Measurements from ENCODE around the gene ACOT12.

The ACOT12 gene

DNA sequence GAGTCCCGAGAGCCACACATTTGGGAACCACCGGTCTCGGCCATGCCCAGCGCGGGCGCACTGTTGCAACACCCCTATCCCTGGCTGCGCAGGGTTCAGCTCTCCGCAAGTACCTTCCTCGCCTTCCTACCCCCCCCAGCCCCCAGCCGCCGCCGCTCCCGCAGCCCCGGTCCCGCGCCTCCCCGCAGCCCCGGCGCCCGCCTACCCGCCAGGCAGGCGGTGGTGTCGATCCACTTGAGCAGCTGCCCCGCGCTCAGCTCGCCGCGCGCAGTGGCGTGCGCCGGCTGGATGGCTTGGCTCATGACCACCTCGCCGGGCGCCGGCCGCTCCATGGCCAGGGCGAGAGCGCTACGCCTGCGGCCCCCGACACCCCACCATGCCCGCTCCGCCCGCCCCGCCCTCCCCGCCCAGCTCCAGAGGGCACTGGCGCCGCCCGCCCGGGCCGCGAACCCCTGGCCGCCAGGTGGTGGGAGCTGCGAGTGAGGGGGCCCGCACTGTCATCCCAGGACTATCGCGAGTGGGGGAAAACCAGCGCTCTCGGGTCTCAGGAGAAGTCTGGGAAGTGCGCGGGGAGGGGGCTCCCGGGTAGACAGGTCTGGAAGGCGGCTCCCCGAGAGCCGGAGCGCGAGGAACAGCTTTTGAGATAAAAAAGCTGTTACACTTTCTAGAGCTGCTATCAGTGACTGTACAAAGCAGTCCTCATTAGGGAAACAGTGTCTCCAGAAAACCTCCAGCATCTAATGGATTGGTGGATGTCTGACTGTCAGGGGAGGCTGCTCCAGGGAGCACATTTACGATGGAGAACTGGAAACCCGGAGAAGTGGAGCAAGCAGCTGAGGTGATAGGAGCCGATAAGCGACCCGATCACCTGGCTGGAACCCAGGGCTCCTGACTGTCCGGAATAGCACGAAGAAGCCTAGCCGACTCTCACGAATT is at the start of gene ACOT12:
Gene ACOT12 (minus strand): TSS at position 352 of the 936 bp plus-strand sequence. CDS start 20 bp downstream, at position 332.
- no peak for DNase-seq

DNA sequence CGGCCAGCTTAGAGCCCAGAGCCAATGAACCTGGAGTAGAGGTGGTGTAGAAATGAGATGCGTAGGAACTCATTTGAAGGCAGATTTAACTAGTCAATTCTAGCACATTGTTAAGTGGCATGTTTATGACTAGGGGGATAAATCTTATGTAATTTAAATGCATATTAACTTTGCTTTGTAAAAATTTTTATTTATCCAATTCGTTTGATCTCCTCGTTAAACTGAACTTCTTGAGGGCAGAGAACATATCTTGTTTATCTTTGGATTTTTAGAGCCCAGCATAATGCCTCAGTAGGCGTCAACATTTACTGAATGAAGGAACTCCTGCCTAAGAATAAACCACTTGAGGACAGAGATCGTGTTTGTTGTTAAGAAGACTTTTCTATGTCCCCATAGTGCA is 41.1 kb upstream of the ACOT12 start:
- Histone ChIP-seq H3K9me3 (no peaks in the 10 kb centered on the region), H3K27ac (no peak overlapping the region), H3K4me3 (no peak overlapping the region), H3K4me1 (no peaks in the 10 kb centered on the region), H3K36me3 (peaks cover 0 to 13% (median under 1%) of the 10 kb centered on the region in 3 donors), H3K27me3 (no peaks in the 10 kb centered on the region)
- DNase-seq: no peak
- intact Hi-C loops (cut with DNase I; ENCODE audit: low total_unique reads): no loop called here
- no peak for TF ChIP-seq CTCF (IDR thresholded peaks at IDR 0.05)

More for the DNA sequence above, at the start of gene ACOT12:
- peak within 1 kb of the TSS; percentile 42 to 53 for H3K4me3 ChIP-seq
- no peak for TF ChIP-seq CTCF (IDR thresholded peaks at IDR 0.05)
- intact Hi-C loops (cut with DNase I; ENCODE audit: low total_unique reads): no loop called here
- H3K4me1 ChIP-seq: peaks cover 0 to 19% (median 14%) of the 10 kb centered on the region in 4 donors
- peaks cover 0 to 10% of the 10 kb centered on the region in 2 donors for H3K27me3 ChIP-seq
- H3K36me3 ChIP-seq: no peaks in the 10 kb centered on the region
- H3K9me3 ChIP-seq: no peaks in the 10 kb centered on the region
- no peak within 1 kb of the TSS for H3K27ac ChIP-seq

DNA sequence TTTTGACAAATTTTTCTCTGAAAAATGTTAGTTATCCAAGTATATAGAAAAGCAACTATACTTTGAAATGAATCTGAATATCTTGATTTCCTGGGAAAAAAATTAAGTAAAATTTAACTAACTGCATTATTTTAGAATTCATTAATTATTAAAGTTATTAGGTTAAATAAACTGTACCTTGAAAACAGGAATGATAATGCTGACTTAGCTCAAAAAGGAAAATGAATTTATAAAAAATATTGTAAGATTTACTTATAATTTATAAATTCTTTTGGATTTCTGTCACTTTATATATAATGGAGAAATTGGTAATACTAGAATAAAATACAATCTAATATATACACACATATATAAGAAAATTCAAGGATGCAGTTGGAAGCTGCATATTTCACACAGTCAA is 36.1 kb upstream of the ACOT12 start:
- Histone ChIP-seq H3K4me1 (peaks cover 0 to 23% (median 6%) of the 10 kb centered on the region in 4 donors), H3K36me3 (peaks cover 0 to 5% (median 0%) of the 10 kb centered on the region in 3 donors), H3K27ac (no peak overlapping the region), H3K4me3 (no peak overlapping the region), H3K9me3 (no peaks in the 10 kb centered on the region), H3K27me3 (no peaks in the 10 kb centered on the region)
- intact Hi-C loops (cut with DNase I; ENCODE audit: low total_unique reads): loop anchor here (10.0 kb wide), 4 partner anchors 75 to 795 kb away; no protein-coding TSS in a partner anchor
- DNase-seq: no peak
- TF ChIP-seq CTCF (IDR thresholded peaks at IDR 0.05): no peak

DNA sequence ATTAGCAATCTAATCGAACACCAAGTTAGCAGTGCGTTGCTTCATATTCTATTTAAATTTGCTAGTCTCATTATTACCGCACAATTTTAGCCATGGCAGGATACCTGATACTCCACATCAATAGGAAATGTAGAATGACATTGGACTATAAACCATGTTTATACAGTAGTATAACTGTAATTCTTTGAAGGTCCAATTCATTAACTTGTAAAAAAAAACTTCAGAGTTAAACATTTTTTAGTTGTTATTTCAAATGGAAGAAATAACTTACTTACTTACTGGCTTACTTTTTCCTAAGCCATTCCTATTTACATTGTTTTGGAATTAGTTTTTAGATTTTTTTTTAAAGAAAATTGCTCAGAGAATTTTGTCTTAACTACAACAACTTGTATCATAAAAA is 35.4 kb upstream of the ACOT12 start:
- Histone ChIP-seq H3K4me1 (peaks cover 0 to 23% (median 6%) of the 10 kb centered on the region in 4 donors), H3K27ac (no peak overlapping the region), H3K9me3 (no peaks in the 10 kb centered on the region), H3K4me3 (no peak overlapping the region), H3K27me3 (no peaks in the 10 kb centered on the region), H3K36me3 (no peaks in the 10 kb centered on the region)
- no peak for TF ChIP-seq CTCF (IDR thresholded peaks at IDR 0.05)
- intact Hi-C loops (cut with DNase I; ENCODE audit: low total_unique reads): loop anchor here (10.0 kb wide), 4 partner anchors 75 to 795 kb away; no protein-coding TSS in a partner anchor
- DNase-seq: no peak

GRCh38 chr5:81428861-81429260 is 34.9 kb upstream of the ACOT12 start:
- H3K36me3 ChIP-seq: no peaks in the 10 kb centered on the region
- intact Hi-C loops (cut with DNase I; ENCODE audit: low total_unique reads): loop anchor here (10.0 kb wide), 4 partner anchors 76 to 796 kb away; no protein-coding TSS in a partner anchor
- no peak for DNase-seq
- no peak overlapping the region for H3K27ac ChIP-seq
- peaks cover 0 to 23% (median 6%) of the 10 kb centered on the region in 4 donors for H3K4me1 ChIP-seq
- H3K27me3 ChIP-seq: no peaks in the 10 kb centered on the region
- no peak for TF ChIP-seq CTCF (IDR thresholded peaks at IDR 0.05)
- H3K9me3 ChIP-seq: no peaks in the 10 kb centered on the region
- H3K4me3 ChIP-seq: no peak overlapping the region
